Liver (tissue), 9 donors: ENCODE data around the gene CDC42EP1. TPM values are rescaled to one million over a fixed set of nuclear protein-coding genes. Genes with fewer than 3 reads are reported as not detected.
"Not testable (repeated sequence)": the region's sequence is repeated elsewhere in the genome, so short reads cannot be mapped to it uniquely, and the experiment has no call there.

ENCODE experiments used
- DNase-seq: peaks from one replicate; pipeline ENCODE4 v3.0.0-alpha.2; 2017; ENCODE audit warnings: low spot score
- H3K27ac ChIP-seq, 2 donors: one replicate each; pipeline ENCODE4 v1.7.0; 2013; ENCODE audit warnings: inconsistent platforms in 2 of 2, low read length in 2 of 2, control low read depth in 1 of 2, low read depth in 1 of 2, mild to moderate bottlenecking in 1 of 2
- H3K27me3 ChIP-seq, 4 donors: one replicate each; pipeline versions ENCODE4 v1.6.1 to v1.7.0; 2013; ENCODE audit warnings: low read length in 3 of 4, inconsistent platforms in 1 of 4, mild to moderate bottlenecking in 1 of 4, moderate library complexity in 1 of 4; ENCODE audit not compliant: control insufficient read depth in 4 of 4, insufficient read depth in 4 of 4
- H3K36me3 ChIP-seq, 4 donors: one replicate each; pipeline versions ENCODE4 v1.6.1 to v1.7.0; 2013; ENCODE audit warnings: low read length in 3 of 4, mild to moderate bottlenecking in 3 of 4, low read depth in 1 of 4, moderate library complexity in 1 of 4; ENCODE audit not compliant: control insufficient read depth in 4 of 4, insufficient read depth in 3 of 4
- H3K4me1 ChIP-seq, 4 donors: one replicate each; pipeline versions ENCODE4 v1.6.1 to v1.7.0; 2013; ENCODE audit warnings: low read length in 3 of 4, mild to moderate bottlenecking in 3 of 4, moderate library complexity in 1 of 4; ENCODE audit not compliant: control insufficient read depth in 4 of 4, insufficient read depth in 4 of 4
- H3K4me3 ChIP-seq, 3 donors: one replicate each; pipeline versions ENCODE4 v1.6.1 to v1.7.0; 2013; ENCODE audit warnings: low read length in 3 of 3, control low read depth in 1 of 3, low read depth in 1 of 3, mild to moderate bottlenecking in 1 of 3
- H3K9ac ChIP-seq, 2 donors: one replicate each; pipeline ENCODE4 v1.7.0; 2013; ENCODE audit warnings: low read length in 2 of 2, mild to moderate bottlenecking in 2 of 2, moderate library complexity in 2 of 2, control low read depth in 1 of 2, low read depth in 1 of 2
- H3K9me3 ChIP-seq, 4 donors: one replicate each; pipeline versions ENCODE4 v1.6.1 to v1.7.0; 2013; ENCODE audit warnings: low read length in 3 of 4; ENCODE audit not compliant: control insufficient read depth in 4 of 4
- ATF3 ChIP-seq: IDR thresholded peaks from 2 replicates; pipeline ENCODE4 v1.6.1; 2016; ENCODE audit warnings: antibody characterized with exemption
- CTCF ChIP-seq: fragments of 150-350 bp; IDR thresholded peaks from 2 replicates; pipeline ENCODE4 v1.5.1; 2017; ENCODE audit warnings: improper control_type of control experiment, low read depth, low read length; ENCODE audit not compliant: missing input control
- EGR1 ChIP-seq, 2 donors: IDR thresholded peaks; 2 replicates each; pipeline ENCODE4 v1.6.1; 2016 to 2018; ENCODE audit warnings: antibody characterized with exemption in 2 of 2, low read depth in 2 of 2
- FOXA1 ChIP-seq: IDR thresholded peaks from 2 replicates; pipeline ENCODE4 v1.6.1; 2016; ENCODE audit warnings: antibody characterized with exemption
- GABPA ChIP-seq, 2 donors: IDR thresholded peaks in 1 of 2; conservative IDR thresholded peaks in 1 of 2; 2 replicates each; pipeline ENCODE4 v1.6.1; 2016; ENCODE audit warnings: antibody characterized with exemption in 2 of 2, mild to moderate bottlenecking in 1 of 2, moderate library complexity in 1 of 2
- HNF4A ChIP-seq, 2 donors: conservative IDR thresholded peaks; 2 replicates each; pipeline ENCODE4 v1.6.1; 2016; ENCODE audit warnings: antibody characterized with exemption in 2 of 2, mild to moderate bottlenecking in 2 of 2
- HNF4G ChIP-seq: IDR thresholded peaks from 2 replicates; pipeline ENCODE4 v1.6.1; 2016; ENCODE audit warnings: antibody characterized with exemption
- JUND ChIP-seq, 2 donors: IDR thresholded peaks; 2 replicates each; pipeline ENCODE4 v1.6.1; 2016; ENCODE audit warnings: antibody characterized with exemption in 2 of 2
- NR2F2 ChIP-seq: IDR thresholded peaks from 2 replicates; pipeline ENCODE4 v1.6.1; 2016; ENCODE audit warnings: antibody characterized with exemption
- RAD21 ChIP-seq, 2 donors: IDR thresholded peaks; 2 replicates each; pipeline ENCODE4 v1.6.1; 2016; ENCODE audit warnings: antibody characterized with exemption in 2 of 2, mild to moderate bottlenecking in 2 of 2
- REST ChIP-seq: IDR thresholded peaks from 2 replicates; pipeline ENCODE4 v1.6.1; 2016; ENCODE audit warnings: antibody characterized with exemption, mild to moderate bottlenecking
- RXRA ChIP-seq, 2 donors: IDR thresholded peaks; 2 replicates each; pipeline ENCODE4 v1.6.1; 2017 to 2018; ENCODE audit warnings: antibody characterized with exemption in 2 of 2, mild to moderate bottlenecking in 1 of 2
- SP1 ChIP-seq: IDR thresholded peaks from 2 replicates; pipeline ENCODE4 v1.6.1; 2018; ENCODE audit warnings: antibody characterized with exemption, mild to moderate bottlenecking
- TAF1 ChIP-seq: conservative IDR thresholded peaks from 2 replicates; pipeline ENCODE4 v1.6.1; 2016; ENCODE audit warnings: antibody characterized with exemption, mild to moderate bottlenecking
- YY1 ChIP-seq: IDR thresholded peaks from 2 replicates; pipeline ENCODE4 v1.6.1; 2016; ENCODE audit warnings: antibody characterized with exemption, mild to moderate bottlenecking
- ZBTB33 ChIP-seq: IDR thresholded peaks from 2 replicates; pipeline ENCODE4 v1.6.1; 2016; ENCODE audit warnings: antibody characterized with exemption
- WGBS: extraction: QIAGEN DNeasy Blood & Tissue Kit; methylation state at CpG from one replicate; pipeline ENCODE4 v1.1.7; 2013; 5-methylcytosine and 5-hydroxymethylcytosine counted together
- polyA plus RNA-seq, 2 donors: library from polyadenylated mRNA; stranded (reverse) in 1 of 2; unstranded in 1 of 2; fragments of 200-250 nt in 1 of 2; fragments of >200 nt in 1 of 2; fragmentation: Nextera tagmentation in 1 of 2; extraction: Ambion mirVana in 1 of 2; gene quantifications; one replicate each; pipeline versions ENCODE4 v1.2.1 to v1.2.3, GENCODE V29; 2013 to 2015
- total RNA-seq, 2 donors: library from RNA; depleted of rRNA; stranded (reverse); fragments of >200 nt; gene quantifications; one replicate each; pipeline ENCODE4 v1.2.3, GENCODE V29; 2014
- donor health status: healthy.
- donor health status: healthy.
- donor health status: healthy.
- donor health status: healthy.
- donor health status: healthy.

The CDC42EP1 gene
- total and polyA plus RNA-seq, 4 donors = 10.2 to 66.6 (median 31.2) TPM

- Histone ChIP-seq H3K9me3 (no peaks in the 10 kb centered on the region), H3K4me3 (no peak overlapping the region), H3K9ac (no peak overlapping the region), H3K4me1 (no peaks in the 10 kb centered on the region), H3K27me3 (no peaks in the 10 kb centered on the region), H3K36me3 (no peaks in the 10 kb centered on the region), H3K27ac (no peak overlapping the region)
- TF ChIP-seq JUND (IDR thresholded peaks at IDR 0.05) (no peak), HNF4G (no peak), NR2F2 (no peak), CTCF (no peak), SP1 (no peak), YY1 (no peak), TAF1 (no peak), REST (no peak), ZBTB33 (no peak), FOXA1 (no peak), HNF4A (conservative IDR thresholded peaks at IDR 0.05) (no peak), GABPA (IDR thresholded peaks at IDR 0.05 in 1 of 2, conservative IDR thresholded peaks at IDR 0.05 in 1 of 2) (no peak), ATF3 (no peak), EGR1 (IDR thresholded peaks at IDR 0.05; ENCODE audit: low read depth in 2 of 2) (no peak)
- 81% methylated on average over 7 of the region's 7 CpGs for WGBS
- DNase-seq = no peak
Observed at GRCh38 chr22:37525746-37526350, 34.4 kb upstream of the CDC42EP1 start.

GRCh38 chr22:37526376-37526775 is 33.9 kb upstream of the CDC42EP1 start:
- H3K9me3 ChIP-seq = no peaks in the 10 kb centered on the region
- no peak for DNase-seq
- no peak overlapping the region for H3K27ac ChIP-seq
- no peaks in the 10 kb centered on the region for H3K36me3 ChIP-seq
- H3K27me3 ChIP-seq = no peaks in the 10 kb centered on the region
- no peak overlapping the region for H3K4me3 ChIP-seq
- 90% methylated on average over 12 of the region's 12 CpGs for WGBS
- TF ChIP-seq TAF1 (no peak), RAD21 (IDR thresholded peaks at IDR 0.05) (no peak), ZBTB33 (no peak), RXRA (IDR thresholded peaks at IDR 0.05) (no peak)
- H3K4me1 ChIP-seq = no peaks in the 10 kb centered on the region
- H3K9ac ChIP-seq = no peak overlapping the region

GRCh38 chr22:37527081-37527752 is 33.1 kb upstream of the CDC42EP1 start:
- H3K4me1 ChIP-seq, H3K9ac ChIP-seq, H3K27ac ChIP-seq, DNase-seq, H3K27me3 ChIP-seq, H3K36me3 ChIP-seq, H3K9me3 ChIP-seq, H3K4me3 ChIP-seq: not testable (repeated sequence)
- WGBS = 91% methylated on average over 9 of the region's 9 CpGs
